GM19467 (cell line): ENCODE data around the gene ANKRD33B.
"Not testable (repeated sequence)": the region's sequence is repeated elsewhere in the genome, so short reads cannot be mapped to it uniquely, and the experiment has no call there.

Experiments
- ATAC-seq: cut with Tn5 transposase; IDR thresholded peaks from one replicate; pipeline ENCODE4 v1.9.1; 2021; ENCODE audit warnings: mild to moderate bottlenecking, moderate library complexity; ENCODE audit not compliant: unreplicated experiment

ANKRD33B gene

GRCh38 chr5:10611290-10611689 lies 47.4 kb downstream of the ANKRD33B start:
- no peak for ATAC-seq

- no peak for ATAC-seq
These were observed 48.4 kb downstream of the ANKRD33B start for GRCh38 chr5:10612251-10612650.

GRCh38 chr5:10615693-10616092 lies 51.8 kb downstream of the ANKRD33B start:
- ATAC-seq = no peak

DNA sequence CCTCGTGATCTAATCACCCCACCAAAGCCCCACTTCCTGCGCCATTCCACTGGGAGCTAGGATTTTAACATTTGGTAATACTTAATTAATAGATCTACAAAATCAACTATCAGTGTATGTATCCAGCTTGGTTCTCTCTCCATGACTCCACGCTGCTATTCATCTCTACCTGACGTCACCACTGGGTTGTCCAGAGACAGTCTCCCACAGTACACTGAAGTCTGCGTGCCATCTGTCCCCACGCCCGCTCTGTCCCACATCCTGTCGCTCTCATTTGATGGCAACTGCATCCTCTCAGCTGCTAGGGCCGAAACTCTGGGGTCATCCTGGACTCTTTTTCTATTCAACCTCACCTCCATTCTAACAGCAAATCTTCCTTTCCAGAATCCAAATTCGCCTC lies 53.2 kb downstream of the ANKRD33B start:
- ATAC-seq = no peak

- no peak for ATAC-seq
These were observed 54.4 kb downstream of the ANKRD33B start for GRCh38 chr5:10618311-10618710.

DNA sequence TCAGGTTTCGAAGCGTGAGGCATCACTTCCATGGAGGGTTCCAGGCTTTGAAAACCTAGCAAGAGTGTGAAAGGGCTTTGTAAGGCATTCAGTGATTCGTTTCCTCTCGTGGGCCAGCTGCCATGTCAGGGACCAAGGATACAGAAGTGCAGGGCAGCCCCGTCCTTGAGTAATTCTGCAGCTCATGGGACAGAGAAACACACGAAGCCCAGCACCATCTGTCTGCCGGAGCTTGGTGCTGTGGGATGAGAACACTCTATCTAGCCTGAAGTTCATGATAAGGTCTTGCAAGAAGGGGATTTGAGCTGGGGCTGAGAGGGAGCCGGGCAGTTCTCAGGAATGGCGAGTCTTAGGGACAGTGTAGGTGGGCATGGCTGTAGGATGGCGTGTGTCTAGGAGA lies 55.8 kb downstream of the ANKRD33B start:
- ATAC-seq = no peak

- no peak for ATAC-seq
These were observed 56.5 kb downstream of the ANKRD33B start for GRCh38 chr5:10620346-10620745.

GRCh38 chr5:10621832-10622231 lies 58.0 kb downstream of the ANKRD33B start:
- no peak for ATAC-seq

- ATAC-seq = no peak
These were observed 58.9 kb downstream of the ANKRD33B start for GRCh38 chr5:10622810-10623209.

DNA sequence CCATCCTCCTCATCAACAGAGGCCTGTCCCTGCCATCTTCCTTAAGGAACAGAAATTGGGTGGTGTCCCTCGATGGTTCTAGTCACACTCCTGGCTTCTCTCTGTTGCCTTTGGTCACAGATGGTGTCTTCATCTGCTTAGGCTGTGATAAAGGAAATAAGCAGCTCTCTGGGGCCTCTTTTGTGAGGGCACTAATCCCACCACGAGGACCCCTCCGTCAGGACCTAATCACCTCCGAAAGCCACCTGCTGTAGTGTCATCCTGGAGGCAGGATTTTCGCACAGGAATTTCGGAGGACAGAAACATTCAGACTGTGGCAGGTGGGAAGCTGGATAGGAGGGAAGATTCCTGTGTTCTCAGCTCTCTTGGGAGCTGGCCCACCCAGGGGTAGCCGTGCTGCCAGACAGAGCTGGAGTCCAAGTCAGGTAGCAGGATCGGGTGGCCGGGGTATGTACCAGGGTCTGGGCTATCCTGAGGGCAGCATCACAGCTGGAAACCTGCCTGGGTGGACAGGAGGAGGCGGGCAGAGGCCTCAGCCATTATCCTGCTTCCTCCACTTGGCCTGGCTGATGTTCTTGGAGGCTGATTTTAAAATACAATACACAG lies 59.5 kb downstream of the ANKRD33B start:
- ATAC-seq = no peak

DNA sequence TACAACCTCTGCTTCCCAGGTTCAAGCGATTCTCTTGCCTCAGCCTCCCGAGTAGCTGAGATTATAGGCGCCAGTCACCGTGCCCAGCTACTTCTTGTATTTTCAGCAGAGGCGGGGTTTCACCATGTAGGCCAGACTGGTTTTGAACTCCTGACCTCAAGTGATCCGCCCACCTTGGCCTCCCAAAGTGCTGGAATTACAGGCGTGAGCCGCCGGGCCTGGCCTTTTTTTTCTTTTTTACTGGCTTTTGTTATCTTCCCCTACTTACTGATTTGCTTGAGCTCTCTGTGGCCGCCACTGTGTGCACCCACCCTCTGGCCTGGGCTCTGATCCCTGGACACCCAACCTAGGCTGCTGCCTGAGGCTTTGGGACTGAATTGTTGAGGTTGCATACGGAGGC lies 60.3 kb downstream of the ANKRD33B start:
- ATAC-seq = no peak

- ATAC-seq = no peak
These were observed 60.8 kb downstream of the ANKRD33B start for GRCh38 chr5:10624679-10625078.

GRCh38 chr5:10625700-10626472 lies 62.0 kb downstream of the ANKRD33B start:
- no peak for ATAC-seq

DNA sequence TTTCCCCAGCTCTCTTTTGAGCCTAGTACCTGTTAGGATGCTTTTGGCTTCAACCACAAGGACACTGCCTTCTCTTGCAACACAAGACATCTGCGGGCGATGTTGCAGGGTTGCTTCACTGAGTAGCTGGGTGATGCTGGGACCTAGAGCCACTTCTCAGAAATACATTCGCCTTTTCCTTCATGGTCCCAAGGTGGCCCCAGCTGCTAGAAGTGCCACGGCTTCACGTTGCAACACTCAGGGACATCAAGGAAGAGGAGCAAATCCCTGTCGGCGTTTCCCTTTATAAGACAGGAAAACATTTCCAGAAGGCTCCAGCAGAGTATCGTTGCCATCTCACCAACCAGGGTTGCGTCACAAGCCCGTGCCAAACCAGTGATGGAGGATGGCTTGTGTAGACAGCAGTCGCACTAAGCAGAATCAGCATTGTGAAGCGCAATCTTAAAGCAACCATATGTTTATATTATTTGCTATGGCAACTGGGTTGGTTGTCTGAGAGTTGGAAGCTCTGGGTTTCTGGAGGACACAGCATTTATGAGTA lies 62.7 kb downstream of the ANKRD33B start:
- ATAC-seq = no peak

GRCh38 chr5:10627160-10627701 lies 63.4 kb downstream of the ANKRD33B start:
- peak; percentile 6 for ATAC-seq

DNA sequence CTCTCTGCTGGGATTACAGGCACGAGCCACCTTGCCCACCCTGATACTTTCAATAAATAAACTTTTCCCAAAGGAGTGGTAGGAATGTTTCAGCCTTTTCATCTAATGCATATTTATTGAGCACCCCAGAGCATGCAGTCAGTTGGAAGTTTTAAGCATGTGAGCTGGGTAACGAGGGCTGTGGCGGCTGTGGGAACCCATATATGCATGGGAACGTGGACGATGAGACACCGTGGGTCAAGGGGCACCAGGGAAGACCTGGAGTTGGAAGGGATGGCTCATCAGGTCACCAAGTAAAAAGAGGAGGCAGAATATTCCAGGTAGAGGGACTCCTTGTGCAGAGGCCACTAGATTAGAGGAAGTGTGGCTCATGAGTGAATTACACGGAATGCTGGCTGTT lies 64.7 kb downstream of the ANKRD33B start:
- no peak for ATAC-seq

DNA sequence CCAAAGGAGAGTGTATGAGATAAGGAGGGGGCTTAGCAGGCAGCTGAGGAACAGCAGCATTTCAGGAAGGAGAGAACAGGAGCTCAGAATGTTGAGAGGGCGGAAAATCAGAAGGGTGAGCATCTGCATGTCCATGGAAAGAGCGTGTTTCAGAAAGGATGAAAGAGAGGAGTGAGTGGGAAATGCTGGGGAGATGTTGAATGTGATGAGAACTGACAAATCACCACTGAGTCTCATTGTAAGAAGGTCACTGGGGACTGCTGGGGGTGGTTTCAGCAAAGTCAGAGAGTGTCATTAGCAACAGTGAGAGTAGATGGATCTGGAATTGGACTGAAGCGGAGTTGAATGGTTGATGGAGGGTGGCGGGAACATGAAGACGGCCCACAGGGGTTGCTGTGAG lies 65.8 kb downstream of the ANKRD33B start:
- ATAC-seq = no peak

DNA sequence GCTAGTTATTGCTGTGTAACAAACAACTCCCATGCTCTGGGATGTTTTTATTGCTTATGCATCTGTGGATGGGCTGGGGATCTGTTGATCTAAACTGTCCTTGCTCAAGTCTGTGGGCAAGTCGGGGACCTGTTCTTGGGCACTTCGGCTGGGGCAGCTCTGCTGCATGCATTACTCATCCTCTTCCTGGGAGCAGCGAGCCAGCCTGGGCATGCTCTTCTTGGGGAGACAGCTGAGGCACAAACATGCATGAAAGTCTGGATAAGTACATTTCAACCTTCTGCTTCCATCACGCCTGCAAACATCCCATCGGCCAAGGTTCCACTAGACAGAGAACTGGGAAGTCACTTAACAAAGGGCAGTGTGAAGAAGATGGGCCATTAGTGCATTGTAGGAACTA lies 66.3 kb downstream of the ANKRD33B start:
- ATAC-seq = no peak

GRCh38 chr5:10630744-10631143 lies 66.9 kb downstream of the ANKRD33B start:
- not testable (repeated sequence) for ATAC-seq

DNA sequence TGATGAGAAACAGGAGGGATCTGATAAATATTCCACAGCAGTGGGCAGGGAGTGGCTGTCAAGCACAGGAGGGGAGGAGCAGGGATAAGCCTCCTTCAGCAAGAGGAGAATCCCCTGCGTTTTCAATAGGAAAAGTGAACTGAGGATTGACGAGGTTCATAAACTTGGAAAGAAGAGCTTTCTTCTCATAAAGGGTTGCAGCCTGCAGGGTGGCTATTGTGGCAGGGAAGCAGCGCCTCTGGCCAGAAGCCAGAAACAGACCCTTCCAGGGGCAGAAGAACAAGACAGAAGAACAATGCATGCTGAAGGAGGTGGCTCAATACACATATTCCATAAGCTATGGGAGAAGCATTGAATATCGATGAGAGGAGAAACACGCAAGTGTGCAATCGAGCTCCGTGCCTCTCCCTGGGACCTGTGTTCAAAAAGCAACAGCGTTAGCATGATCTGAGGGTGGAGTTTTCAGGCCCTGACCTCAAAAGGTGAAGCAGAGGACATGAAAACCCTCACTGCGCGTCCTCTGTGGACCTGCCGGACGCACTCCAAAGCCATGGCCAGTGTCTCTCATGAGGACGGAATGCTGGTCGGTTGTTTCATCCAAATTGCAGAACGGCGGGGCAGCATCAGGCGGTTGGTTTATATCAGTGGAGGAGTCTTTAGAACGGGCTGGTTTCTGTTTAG lies 67.6 kb downstream of the ANKRD33B start:
- ATAC-seq = no peak

DNA sequence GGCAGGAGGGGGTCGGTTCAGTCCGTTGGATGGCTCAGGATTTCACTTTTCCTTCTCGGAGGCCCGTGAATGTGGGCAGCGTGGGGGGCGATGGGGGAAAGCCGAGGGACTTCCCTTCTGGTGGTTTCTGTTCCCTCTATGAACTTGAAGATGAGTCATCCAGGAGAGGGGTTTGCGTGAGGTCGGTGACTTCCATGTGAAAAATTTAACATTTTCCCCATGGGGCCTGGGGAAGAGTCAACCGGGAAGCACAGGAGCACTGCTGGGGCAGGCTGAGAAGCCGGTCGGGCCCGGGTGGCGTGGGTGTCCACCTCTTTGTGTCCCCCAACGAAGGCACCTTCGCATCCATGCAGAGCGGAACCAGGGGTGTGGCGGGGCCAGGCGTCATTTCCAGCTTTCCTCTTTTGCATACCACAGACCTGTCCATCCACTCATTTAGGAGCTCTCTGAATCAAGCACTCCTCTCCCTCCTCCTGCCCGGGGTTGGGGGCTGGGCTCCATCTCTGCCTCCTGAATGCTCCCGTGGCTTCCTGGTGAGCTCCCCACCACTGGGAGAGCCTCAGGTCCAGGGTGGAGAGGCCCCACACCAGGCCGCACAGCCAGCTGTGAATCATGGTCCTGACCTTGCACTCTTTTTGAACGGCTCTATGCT lies 68.4 kb downstream of the ANKRD33B start:
- ATAC-seq = peak; percentile 41
